HG03039 (cell line): ENCODE data around the gene ZNF408.

Source experiments
- ATAC-seq: cut with Tn5 transposase; IDR thresholded peaks from one replicate; pipeline ENCODE4 v1.9.1; 2021; ENCODE audit warnings: mild to moderate bottlenecking, moderate library complexity; ENCODE audit not compliant: unreplicated experiment

ZNF408 gene

DNA sequence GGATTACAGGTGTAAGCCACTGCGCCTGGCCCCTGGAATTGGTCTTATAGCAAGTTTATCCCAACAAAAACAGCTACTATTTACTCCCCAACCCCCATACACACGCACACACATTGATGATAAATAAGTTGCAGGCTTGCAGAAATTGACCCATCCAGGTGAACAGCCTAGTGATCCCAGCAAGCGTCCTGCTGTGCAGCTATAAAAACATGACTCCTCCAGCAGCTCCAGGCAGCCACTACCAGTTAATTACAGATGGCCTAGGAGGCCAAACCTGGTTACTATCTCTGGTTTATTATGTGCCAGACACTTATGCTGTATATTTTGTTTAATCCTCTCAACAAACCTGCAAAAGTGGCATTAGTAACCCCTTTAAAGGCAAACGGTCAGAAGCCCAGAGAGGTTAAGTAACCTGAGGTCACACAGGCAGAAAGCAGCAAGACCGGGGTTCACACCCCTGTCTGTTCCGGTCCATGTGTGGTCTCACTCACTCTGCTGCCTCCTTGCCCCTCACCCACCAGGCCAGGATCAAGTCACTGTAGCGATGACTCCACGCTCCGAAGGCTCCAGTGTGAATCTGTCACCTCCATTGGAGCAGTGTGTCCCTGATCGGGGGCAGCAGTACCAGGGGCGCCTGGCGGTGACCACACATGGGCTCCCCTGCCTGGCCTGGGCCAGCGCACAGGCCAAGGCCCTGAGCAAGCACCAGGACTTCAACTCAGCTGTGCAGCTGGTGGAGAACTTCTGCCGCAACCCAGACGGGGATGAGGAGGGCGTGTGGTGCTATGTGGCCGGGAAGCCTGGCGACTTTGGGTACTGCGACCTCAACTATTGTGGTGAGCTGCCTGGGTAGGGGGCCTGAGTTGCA lies 24.7 kb downstream of the ZNF408 start:
- ATAC-seq = no peak

DNA sequence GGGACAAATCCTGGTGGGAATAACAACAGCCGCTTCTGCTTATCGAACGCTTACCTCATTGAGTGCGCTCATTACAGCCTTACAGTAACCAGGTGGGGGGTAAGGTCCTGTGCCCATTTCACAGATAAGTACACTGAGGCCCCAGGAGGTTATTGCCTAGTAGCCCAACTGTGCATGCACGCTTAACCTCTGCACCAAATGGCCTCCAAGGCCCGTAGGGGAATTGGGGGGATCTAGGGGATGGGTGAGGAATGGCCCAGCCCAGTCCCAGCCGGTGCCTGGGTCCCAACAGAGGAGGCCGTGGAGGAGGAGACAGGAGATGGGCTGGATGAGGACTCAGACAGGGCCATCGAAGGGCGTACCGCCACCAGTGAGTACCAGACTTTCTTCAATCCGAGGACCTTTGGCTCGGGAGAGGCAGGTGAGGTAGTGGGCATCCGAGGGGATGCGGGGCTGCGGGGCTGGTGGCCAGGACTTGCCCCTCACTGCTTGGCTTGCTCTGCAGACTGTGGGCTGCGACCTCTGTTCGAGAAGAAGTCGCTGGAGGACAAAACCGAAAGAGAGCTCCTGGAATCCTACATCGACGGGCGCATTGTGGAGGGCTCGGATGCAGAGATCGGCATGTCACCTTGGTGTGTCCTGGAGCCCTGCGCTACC lies 25.5 kb downstream of the ZNF408 start:
- no peak for ATAC-seq

DNA sequence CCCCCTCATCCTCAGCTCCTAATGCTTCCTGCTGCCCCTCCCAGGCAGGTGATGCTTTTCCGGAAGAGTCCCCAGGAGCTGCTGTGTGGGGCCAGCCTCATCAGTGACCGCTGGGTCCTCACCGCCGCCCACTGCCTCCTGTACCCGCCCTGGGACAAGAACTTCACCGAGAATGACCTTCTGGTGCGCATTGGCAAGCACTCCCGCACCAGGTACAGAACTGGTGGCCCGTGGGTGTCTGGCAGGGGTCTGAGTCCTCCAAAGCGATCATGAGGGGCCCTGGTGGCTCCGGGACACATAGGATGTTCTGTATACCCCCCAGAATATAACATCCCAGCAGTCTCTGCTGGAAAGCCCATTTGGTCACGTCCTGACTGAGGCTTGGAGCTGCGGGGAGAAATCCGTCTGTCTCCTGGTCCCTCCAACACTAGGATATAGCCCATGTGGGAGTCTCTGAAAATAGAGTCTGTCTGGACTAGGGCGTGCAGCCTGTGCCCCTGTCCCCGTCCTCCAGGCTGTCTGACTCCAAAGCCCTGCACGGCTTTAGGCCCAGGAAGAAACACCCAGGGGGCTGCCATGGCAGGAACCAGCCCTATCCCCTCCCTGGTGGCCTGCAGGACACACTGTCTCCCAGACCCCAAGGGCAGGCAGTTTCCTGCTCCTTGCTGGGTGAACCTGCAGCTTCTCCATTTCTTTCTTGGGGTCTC lies 27.3 kb downstream of the ZNF408 start:
- no peak for ATAC-seq

GRCh38 chr11:46728659-46729040 lies 27.8 kb downstream of the ZNF408 start:
- no peak for ATAC-seq

- ATAC-seq = no peak
These were observed 28.5 kb downstream of the ZNF408 start for GRCh38 chr11:46729110-46730027.

- no peak for ATAC-seq
These were observed 30.7 kb downstream of the ZNF408 start for GRCh38 chr11:46731545-46731944.

GRCh38 chr11:46733234-46733633 lies 32.4 kb downstream of the ZNF408 start:
- no peak for ATAC-seq

GRCh38 chr11:46736146-46736545 lies 35.3 kb downstream of the ZNF408 start:
- ATAC-seq = no peak

DNA sequence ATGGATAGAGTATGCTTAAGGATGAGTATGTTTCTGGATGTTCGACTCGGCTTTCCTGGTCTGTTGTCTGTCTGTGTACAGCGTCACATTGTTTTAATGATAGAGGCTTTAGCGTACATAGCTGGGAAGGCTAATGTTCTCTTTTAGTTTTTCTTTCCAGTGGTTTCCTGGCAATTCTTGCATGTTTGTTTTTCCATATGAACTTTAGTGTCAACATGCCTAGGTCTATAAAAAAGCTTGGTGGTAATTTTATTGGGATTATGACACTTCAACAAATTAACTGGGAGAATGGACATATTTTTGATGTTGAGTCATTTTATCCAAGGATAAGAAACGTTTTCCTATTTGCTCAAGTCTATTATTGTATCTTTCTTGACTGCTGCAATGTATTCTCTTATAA lies 35.8 kb downstream of the ZNF408 start:
- no peak for ATAC-seq

- no peak for ATAC-seq
These were observed 36.9 kb downstream of the ZNF408 start for GRCh38 chr11:46737699-46738098.

DNA sequence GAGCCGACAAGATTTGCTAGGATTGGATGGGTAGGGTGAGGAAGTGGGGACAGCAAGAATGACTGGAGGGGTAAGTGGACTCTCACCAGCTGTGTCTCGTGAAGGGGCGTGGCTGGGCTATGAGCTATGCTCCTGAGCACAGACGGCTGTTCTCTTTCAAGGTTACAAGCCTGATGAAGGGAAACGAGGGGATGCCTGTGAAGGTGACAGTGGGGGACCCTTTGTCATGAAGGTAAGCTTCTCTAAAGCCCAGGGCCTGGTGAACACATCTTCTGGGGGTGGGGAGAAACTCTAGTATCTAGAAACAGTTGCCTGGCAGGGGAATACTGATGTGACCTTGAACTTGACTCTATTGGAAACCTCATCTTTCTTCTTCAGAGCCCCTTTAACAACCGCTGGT lies 38.1 kb downstream of the ZNF408 start:
- ATAC-seq = no peak

- ATAC-seq = no peak
These were observed 41.0 kb downstream of the ZNF408 start for GRCh38 chr11:46741600-46742484.

GRCh38 chr11:46743043-46743442 lies 42.2 kb downstream of the ZNF408 start:
- no peak for ATAC-seq

DNA sequence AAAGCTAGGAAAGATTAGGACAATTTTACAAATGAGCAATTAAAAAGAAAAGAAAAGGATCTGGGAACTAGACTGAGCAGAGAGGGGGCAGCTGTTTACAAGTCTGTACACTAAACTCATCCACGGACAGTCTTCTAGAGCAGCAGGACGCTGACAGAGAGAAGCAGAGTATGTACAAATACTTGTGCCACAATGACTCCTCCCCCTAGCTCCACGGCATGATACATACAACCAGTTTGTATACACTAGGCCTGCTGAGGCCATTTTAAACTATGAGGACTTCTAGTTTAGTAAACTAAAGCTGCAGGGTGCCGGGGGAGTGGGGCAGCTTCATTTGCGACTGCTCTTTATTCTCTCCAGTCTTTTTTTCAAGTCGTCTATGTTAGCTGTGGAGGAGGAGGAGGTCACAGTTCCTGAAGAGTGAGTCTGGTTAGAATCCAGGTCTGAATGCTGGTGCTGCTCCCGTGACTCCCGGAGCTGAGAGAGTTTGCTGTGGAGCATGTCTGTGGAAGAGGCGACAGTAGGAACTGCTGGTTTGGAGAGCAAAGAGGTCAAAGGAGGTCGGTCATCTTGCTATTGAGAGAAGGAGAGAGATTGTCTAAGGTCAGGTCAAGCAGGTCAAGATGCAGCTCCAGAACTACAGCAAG lies 43.0 kb downstream of the ZNF408 start:
- no peak for ATAC-seq

GRCh38 chr11:46745328-46745727 lies 44.5 kb downstream of the ZNF408 start:
- no peak for ATAC-seq

DNA sequence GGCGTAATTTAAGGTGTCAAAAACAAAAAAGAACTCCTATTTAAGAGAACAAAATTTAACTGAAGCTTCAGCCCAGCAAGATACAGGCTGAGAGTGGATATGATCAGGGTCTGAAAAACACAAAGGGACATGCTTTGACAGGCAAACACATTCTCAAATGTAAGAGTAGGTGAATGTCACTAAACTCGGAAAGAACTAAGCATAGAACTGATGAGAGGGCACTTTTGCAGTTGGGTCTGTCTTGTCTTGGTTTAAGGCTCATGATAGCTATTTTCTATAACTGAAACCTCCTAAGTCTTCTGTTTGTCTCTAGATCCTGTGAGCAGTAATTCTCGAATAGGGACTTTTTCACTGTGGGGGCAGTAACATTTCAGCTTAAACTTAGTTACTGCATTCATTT lies 45.2 kb downstream of the ZNF408 start:
- no peak for ATAC-seq

GRCh38 chr11:46747150-46747549 lies 46.3 kb downstream of the ZNF408 start:
- no peak for ATAC-seq
